Right lobe of liver (tissue), 6 donors: Measurements from ENCODE around the gene GNGT2. TPM values are rescaled to one million over a fixed set of nuclear protein-coding genes. Genes with fewer than 3 reads are reported as not detected.

Source experiments
- ATAC-seq, 4 donors: fragments of 200-7000 bp; cut with Tn5 transposase; one replicate each; pipeline ENCODE4 v1.9.1; 2020; ENCODE audit warnings: mild to moderate bottlenecking in 4 of 4, moderate library complexity in 4 of 4
- DNase-seq, 3 donors: peaks; one replicate each; pipeline ENCODE4 v3.0.0-alpha.2; 2020
- H3K27ac ChIP-seq, 3 donors: fragments of 200-600 bp; one replicate each; pipeline ENCODE4 v1.8.0; 2022
- H3K27me3 ChIP-seq, 2 donors: fragments of 200-600 bp; one replicate each; pipeline ENCODE4 v1.8.0; 2022
- H3K36me3 ChIP-seq, 4 donors: fragments of 200-600 bp; sonication (generic) in 1 of 4; one replicate each; pipeline versions ENCODE4 v1.5.1 to v1.8.0; 2017 to 2022; ENCODE audit warnings: control low read depth in 1 of 4
- H3K4me1 ChIP-seq, 4 donors: fragments of 200-600 bp; sonication (generic) in 1 of 4; one replicate each; pipeline versions ENCODE4 v1.5.1 to v1.8.0; 2017 to 2022; ENCODE audit warnings: control low read depth in 1 of 4
- H3K4me3 ChIP-seq, 3 donors: fragments of 200-600 bp; one replicate each; pipeline ENCODE4 v1.8.0; 2022
- H3K9me3 ChIP-seq, 4 donors: fragments of 200-600 bp; sonication (generic) in 1 of 4; one replicate each; pipeline versions ENCODE4 v1.5.1 to v1.8.0; 2017 to 2022; ENCODE audit warnings: control low read depth in 1 of 4
- POLR2A ChIP-seq: fragments of 450-650 bp; IDR thresholded peaks from one replicate; pipeline ENCODE4 v1.6.1; 2017; ENCODE audit warnings: antibody characterized with exemption, mild to moderate bottlenecking
- WGBS: methylation state at CpG from one replicate; pipeline ENCODE4 v1.1.6; 2018; ENCODE audit warnings: low coverage, low lambda C conversion rate; ENCODE audit not compliant: insufficient coverage; ENCODE audit errors: missing lambda C conversion rate; 5-methylcytosine and 5-hydroxymethylcytosine counted together
- intact Hi-C, 2 donors: fragments of 100-400 bp; cut with DNase I; formaldehyde crosslinking; loops; one replicate each; pipeline versions ENCODE4 v1.11.2 to v1.14.1; 2022
- total RNA-seq, 6 experiments: library from RNA; depleted of rRNA in 2 of 6; stranded (reverse); fragments of >200 nt in 2 of 6; fragmentation: NEBNext Ultra II Directional in 3 of 6; extraction: Animal tissue kit (Norgen Biotek cat#: 25700) in 3 of 6; gene quantifications; one replicate each; pipeline versions ENCODE4 v1.1.0 to v1.2.4, GENCODE V29; 2016 to 2023
- TF ChIP-seq, protein P1 (sequence below), 4 donors: fragments of 200-600 bp in 3 of 4; fragments of 450-650 bp in 1 of 4; IDR thresholded peaks; one replicate each; pipeline versions ENCODE4 v1.5.1 to v1.8.0; 2016 to 2022; ENCODE audit warnings: antibody characterized with exemption in 4 of 4, mild to moderate bottlenecking in 2 of 4
- donor health status: DM: no; HTN: yes; CAD: no.
- donor health status: DM: no; HTN: no; CAD: no.
- donor health status: DM: no; HTN: no; CAD: no.
- donor health status: DM: no; HTN: yes; CAD: no.
- donor health status: DM: no; HTN: yes; CAD: no.

The GNGT2 gene
- total RNA-seq, 6 experiments from 2014 or later: 0.61 to 1.6 (median 1.2) TPM

DNA sequence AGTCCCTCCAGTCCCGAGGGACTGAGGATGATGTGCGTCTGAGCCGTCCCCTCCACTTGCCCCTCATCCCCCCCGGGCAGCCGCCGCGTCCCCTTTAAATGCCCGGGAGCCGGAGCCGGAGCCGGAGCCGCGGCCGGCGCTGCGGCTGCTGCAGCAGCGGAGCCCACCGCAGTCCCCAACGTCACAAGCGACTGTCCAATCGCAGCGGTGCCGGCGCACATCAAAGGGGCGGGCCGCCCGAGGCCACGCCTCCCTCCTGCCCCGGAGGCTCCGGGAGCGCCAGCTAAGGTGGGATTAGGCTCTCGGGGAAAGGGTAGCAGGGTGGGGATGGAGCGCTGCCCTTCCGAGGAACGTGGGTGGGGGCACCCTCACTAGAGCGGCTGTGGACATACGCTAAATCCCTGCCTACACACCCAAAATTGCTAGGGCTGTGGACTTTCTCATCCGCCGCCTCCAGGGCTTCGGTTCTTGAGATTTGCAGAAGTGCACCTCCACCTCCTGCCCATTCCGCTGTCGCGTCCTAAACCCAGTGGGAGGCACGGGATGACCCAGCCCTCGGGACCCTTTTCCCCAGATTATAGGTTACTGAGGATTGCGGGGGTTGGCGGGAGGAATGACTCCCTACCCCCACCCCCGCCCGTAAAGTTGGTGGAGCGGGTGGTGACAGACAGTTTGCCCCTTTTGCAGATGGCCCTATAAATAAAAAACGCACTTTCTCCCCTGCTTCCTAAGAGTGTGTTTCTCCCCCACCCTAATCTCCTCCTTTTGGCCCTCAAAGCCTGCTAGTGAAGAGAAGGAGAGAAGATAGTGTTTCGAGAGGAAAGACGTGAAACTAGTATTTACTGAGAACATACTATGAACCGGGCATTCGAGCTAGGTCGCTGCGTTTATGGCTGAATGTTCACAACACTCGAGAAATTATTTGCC lies 20.5 kb upstream of the GNGT2 start, which contains the start of gene PHOSPHO1:
PHOSPHO1 (minus strand) TSS at position 152 of the 927 bp plus-strand sequence. CDS start 4,096 bp downstream, outside the sequence.
- ATAC-seq (peak; percentile 77 to 88 (median 84)), DNase-seq (peak; percentile 81 to 86 (median 85))
- no peaks in the 10 kb centered on the region for H3K27me3 ChIP-seq
- intact Hi-C loops: no loop called here
- WGBS: 12% methylated on average over 14 of the region's 58 CpGs
- H3K36me3 ChIP-seq: no peaks in the 10 kb centered on the region
- H3K4me3 ChIP-seq: peak within 1 kb of the TSS; percentile 35 to 49 (median 41)
- TF ChIP-seq, protein P1, sequence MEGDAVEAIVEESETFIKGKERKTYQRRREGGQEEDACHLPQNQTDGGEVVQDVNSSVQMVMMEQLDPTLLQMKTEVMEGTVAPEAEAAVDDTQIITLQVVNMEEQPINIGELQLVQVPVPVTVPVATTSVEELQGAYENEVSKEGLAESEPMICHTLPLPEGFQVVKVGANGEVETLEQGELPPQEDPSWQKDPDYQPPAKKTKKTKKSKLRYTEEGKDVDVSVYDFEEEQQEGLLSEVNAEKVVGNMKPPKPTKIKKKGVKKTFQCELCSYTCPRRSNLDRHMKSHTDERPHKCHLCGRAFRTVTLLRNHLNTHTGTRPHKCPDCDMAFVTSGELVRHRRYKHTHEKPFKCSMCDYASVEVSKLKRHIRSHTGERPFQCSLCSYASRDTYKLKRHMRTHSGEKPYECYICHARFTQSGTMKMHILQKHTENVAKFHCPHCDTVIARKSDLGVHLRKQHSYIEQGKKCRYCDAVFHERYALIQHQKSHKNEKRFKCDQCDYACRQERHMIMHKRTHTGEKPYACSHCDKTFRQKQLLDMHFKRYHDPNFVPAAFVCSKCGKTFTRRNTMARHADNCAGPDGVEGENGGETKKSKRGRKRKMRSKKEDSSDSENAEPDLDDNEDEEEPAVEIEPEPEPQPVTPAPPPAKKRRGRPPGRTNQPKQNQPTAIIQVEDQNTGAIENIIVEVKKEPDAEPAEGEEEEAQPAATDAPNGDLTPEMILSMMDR (IDR thresholded peaks at IDR 0.05): no peak
- no peak for TF ChIP-seq POLR2A
- no peaks in the 10 kb centered on the region for H3K9me3 ChIP-seq
- peak within 1 kb of the TSS in 1 of 3 donors; percentile 40 for H3K27ac ChIP-seq
- H3K4me1 ChIP-seq: peaks cover 0 to 11% (median 0%) of the 10 kb centered on the region in 4 donors

DNA sequence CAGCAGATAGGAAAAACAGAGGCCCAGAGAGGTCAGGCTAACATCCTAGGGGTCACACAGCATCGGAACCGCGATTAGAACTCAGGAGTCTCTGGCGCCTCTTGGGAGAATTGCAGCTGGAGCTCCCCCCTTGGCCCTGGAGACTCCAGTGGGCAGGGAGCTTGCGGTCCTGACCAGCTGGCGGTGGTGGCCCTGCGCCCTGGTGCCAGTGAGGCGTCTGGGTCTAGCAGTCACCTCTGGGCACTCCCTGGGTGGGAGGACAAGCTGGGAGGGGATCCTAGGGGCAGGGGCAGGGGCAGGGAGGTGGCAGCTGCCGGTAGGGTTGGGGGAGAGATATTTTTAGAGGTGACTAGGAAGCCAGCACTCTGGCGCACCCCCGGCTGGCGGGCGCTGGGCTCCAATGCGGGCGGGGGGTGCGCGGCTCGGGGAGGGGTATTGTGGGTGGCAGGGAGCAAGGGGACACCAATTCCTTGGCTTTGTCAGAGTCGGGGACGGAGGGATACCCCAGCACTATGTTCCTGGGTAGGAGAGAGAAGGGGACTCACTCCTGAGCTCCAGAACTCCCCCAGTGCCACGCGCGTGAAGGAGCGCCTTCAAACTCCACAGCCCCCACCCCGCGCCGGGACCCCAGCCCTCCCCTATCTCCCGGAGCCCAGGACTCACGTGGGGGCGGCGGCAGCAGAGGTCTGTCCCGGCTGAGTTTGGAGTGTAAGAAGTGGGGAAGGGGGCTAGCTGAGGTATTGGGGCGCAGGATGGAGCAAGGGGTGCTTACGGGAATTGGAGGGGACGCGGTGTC lies 19.6 kb upstream of the GNGT2 start:
- peak in 1 of 3 donors; percentile 63 for DNase-seq
- H3K27me3 ChIP-seq: no peaks in the 10 kb centered on the region
- WGBS: 3% methylated on average over 14 of the region's 36 CpGs
- ATAC-seq: peak; percentile 5 to 6 (median 5)
- intact Hi-C loops: loop anchor here in 1 of 2 donors (5.0 kb wide), 1 partner anchor 48 kb away; no protein-coding TSS in a partner anchor
- H3K9me3 ChIP-seq: no peaks in the 10 kb centered on the region
- peaks cover 0 to 11% (median 0%) of the 10 kb centered on the region in 4 donors for H3K4me1 ChIP-seq
- TF ChIP-seq POLR2A: no peak
- TF ChIP-seq, protein P1 (IDR thresholded peaks at IDR 0.05): no peak
- H3K27ac ChIP-seq: no peak overlapping the region
- no peaks in the 10 kb centered on the region for H3K36me3 ChIP-seq
- peak overlapping the region; percentile 35 to 49 (median 41) for H3K4me3 ChIP-seq

DNA sequence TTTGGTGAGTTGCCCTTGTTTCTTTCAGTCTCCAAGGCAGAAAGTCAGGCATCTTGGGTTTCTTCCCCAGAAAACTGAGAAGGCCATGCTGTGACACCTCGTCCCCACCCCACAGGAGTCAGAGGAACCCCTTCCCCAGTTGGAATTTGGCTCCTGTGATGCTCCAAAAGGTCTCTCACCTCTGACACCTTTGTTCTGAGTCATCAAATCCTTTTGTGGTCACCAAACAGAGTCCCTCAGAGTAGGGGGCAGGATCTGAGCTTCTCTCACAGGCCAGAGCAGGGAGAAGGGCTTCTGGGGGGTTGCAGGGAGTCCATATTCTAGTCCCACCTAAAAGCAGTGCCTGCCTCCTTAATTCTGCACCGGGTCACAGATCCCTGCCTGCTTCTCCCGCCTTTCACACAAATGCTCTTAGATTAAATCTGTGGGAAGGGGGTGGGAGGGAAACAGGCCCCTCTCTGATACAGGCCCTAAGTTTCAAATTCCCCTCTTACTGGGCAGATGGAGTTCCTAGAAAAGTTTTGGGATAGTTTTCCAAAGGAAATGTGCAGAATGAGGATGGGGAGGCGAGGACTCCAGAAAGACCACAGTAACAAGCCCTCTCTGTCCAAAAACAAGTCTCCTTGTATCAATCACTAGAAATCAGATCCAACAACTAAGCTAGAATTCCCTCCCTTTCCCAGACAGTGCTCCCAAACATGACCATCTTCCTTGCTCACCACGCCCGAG lies 18.9 kb upstream of the GNGT2 start:
- Histone ChIP-seq H3K4me3 (no peak overlapping the region), H3K9me3 (no peaks in the 10 kb centered on the region), H3K27me3 (no peaks in the 10 kb centered on the region), H3K36me3 (no peaks in the 10 kb centered on the region), H3K4me1 (peaks cover 0 to 12% (median 0%) of the 10 kb centered on the region in 4 donors), H3K27ac (no peak overlapping the region)
- DNase-seq: no peak
- TF ChIP-seq POLR2A: no peak
- TF ChIP-seq, protein P1 (IDR thresholded peaks at IDR 0.05): no peak
- 40% methylated on average over 6 of the region's 6 CpGs for WGBS
- no peak for ATAC-seq
- intact Hi-C loops: loop anchor here in 1 of 2 donors (5.0 kb wide), 1 partner anchor 47 kb away; no protein-coding TSS in a partner anchor
